Measurements from ENCODE around the gene CACNG4.

The CACNG4 gene

GRCh38 chr17:66944351-66945146, 20.0 kb upstream of the CACNG4 start:
- DNase-seq (ENCODE audit: low read depth, low spot score): peak; percentile 40

- no peak for DNase-seq (ENCODE audit: low read depth, low spot score)
Observed at GRCh38 chr17:66945147-66945835, 19.2 kb upstream of the CACNG4 start.

- DNase-seq (ENCODE audit: low read depth, low spot score): no peak
Observed at GRCh38 chr17:66946251-66946650, 18.3 kb upstream of the CACNG4 start.

GRCh38 chr17:66947311-66947710, 17.2 kb upstream of the CACNG4 start:
- peak; percentile 58 for DNase-seq (ENCODE audit: low read depth, low spot score)

GRCh38 chr17:66948061-66948750, 16.3 kb upstream of the CACNG4 start:
- DNase-seq (ENCODE audit: low read depth, low spot score): no peak

GRCh38 chr17:66949501-66949900, 15.0 kb upstream of the CACNG4 start:
- DNase-seq (ENCODE audit: low read depth, low spot score): no peak

GRCh38 chr17:66950325-66950724, 14.2 kb upstream of the CACNG4 start:
- no peak for DNase-seq (ENCODE audit: low read depth, low spot score)

- DNase-seq (ENCODE audit: low read depth, low spot score): no peak
Observed at GRCh38 chr17:66950886-66951604, 13.5 kb upstream of the CACNG4 start.

GRCh38 chr17:66951605-66951953, 12.9 kb upstream of the CACNG4 start:
- peak; percentile 84 for DNase-seq (ENCODE audit: low read depth, low spot score)

- peak; percentile 97 for DNase-seq (ENCODE audit: low read depth, low spot score)
Observed at GRCh38 chr17:66952031-66952524, 12.4 kb upstream of the CACNG4 start.

GRCh38 chr17:66952681-66953629, 11.6 kb upstream of the CACNG4 start:
- DNase-seq (ENCODE audit: low read depth, low spot score): peak; percentile 75

GRCh38 chr17:66953630-66954020, 10.9 kb upstream of the CACNG4 start:
- no peak for DNase-seq (ENCODE audit: low read depth, low spot score)

- DNase-seq (ENCODE audit: low read depth, low spot score): no peak
Observed at GRCh38 chr17:66954632-66955031, 9.9 kb upstream of the CACNG4 start.

GRCh38 chr17:66955821-66956220, 8.7 kb upstream of the CACNG4 start:
- no peak for DNase-seq (ENCODE audit: low read depth, low spot score)

- no peak for DNase-seq (ENCODE audit: low read depth, low spot score)
Observed at GRCh38 chr17:66956941-66957340, 7.6 kb upstream of the CACNG4 start.

- DNase-seq (ENCODE audit: low read depth, low spot score): no peak
Observed at GRCh38 chr17:66957343-66957742, 7.2 kb upstream of the CACNG4 start.

- DNase-seq (ENCODE audit: low read depth, low spot score): peak; percentile 63
Observed at GRCh38 chr17:66957951-66958579, 6.4 kb upstream of the CACNG4 start.

GRCh38 chr17:66959641-66960375, 4.7 kb upstream of the CACNG4 start:
- no peak for DNase-seq (ENCODE audit: low read depth, low spot score)

- no peak for DNase-seq (ENCODE audit: low read depth, low spot score)
Observed at GRCh38 chr17:66960613-66961012, 3.9 kb upstream of the CACNG4 start.
